B cell (primary cell): Measurements from ENCODE around the gene PLXDC1.

Experiments
- CTCF ChIP-seq: fragments of 200-600 bp; IDR thresholded peaks from one replicate; pipeline ENCODE4 v1.8.0; 2022; ENCODE audit warnings: antibody characterized with exemption, mild to moderate bottlenecking
- EZH2 ChIP-seq: IDR thresholded peaks from 2 replicates; pipeline ENCODE4 v1.6.1; 2012; ENCODE audit warnings: borderline replicate concordance, low read depth, mild to moderate bottlenecking, moderate library complexity, low read length; ENCODE audit not compliant: insufficient read depth, poor library complexity, severe bottlenecking

GRCh38 chr17:39122991-39123390 lies 28.4 kb downstream of the PLXDC1 start:
- TF ChIP-seq CTCF (no peak), EZH2 (no peak)
